ENCODE results near the gene ZNF629. TPM values are rescaled to one million over a fixed set of nuclear protein-coding genes. Genes with fewer than 3 reads are reported as not detected.

ZNF629 gene
- total RNA-seq, 1 donor from 2014 or later = 4.2 TPM

- TF ChIP-seq CTCF (IDR thresholded peaks at IDR 0.05; ENCODE audit: insufficient read depth, low read length, severe bottlenecking) = no peak
- FAIRE-seq (no peak), DNase-seq (ENCODE audit: low read depth) (no peak)
- Histone ChIP-seq H3K27me3 (ENCODE audit: control insufficient read depth, insufficient read depth, low read length) (no peaks in the 10 kb centered on the region), H3K4me3 (ENCODE audit: low read depth, low read length) (no peak overlapping the region), H3K36me3 (ENCODE audit: control insufficient read depth, insufficient read depth, low read length) (peaks cover 42% of the 10 kb centered on the region)
Measured at GRCh38 chr16:30738984-30739951, 47.7 kb downstream of the ZNF629 start.

GRCh38 chr16:30737794-30738648, 49.0 kb downstream of the ZNF629 start:
- no peak for DNase-seq (ENCODE audit: low read depth)
- Histone ChIP-seq H3K36me3 (ENCODE audit: control insufficient read depth, insufficient read depth, low read length) (peaks cover 44% of the 10 kb centered on the region), H3K4me3 (ENCODE audit: low read depth, low read length) (no peak overlapping the region), H3K27me3 (ENCODE audit: control insufficient read depth, insufficient read depth, low read length) (no peaks in the 10 kb centered on the region)
- no peak for FAIRE-seq
- TF ChIP-seq CTCF (IDR thresholded peaks at IDR 0.05; ENCODE audit: insufficient read depth, low read length, severe bottlenecking) = no peak

- peaks cover 41% of the 10 kb centered on the region for H3K36me3 ChIP-seq (ENCODE audit: control insufficient read depth, insufficient read depth, low read length)
- H3K27me3 ChIP-seq (ENCODE audit: control insufficient read depth, insufficient read depth, low read length) = no peaks in the 10 kb centered on the region
- no peak overlapping the region for H3K4me3 ChIP-seq (ENCODE audit: low read depth, low read length)
- no peak for TF ChIP-seq CTCF (IDR thresholded peaks at IDR 0.05; ENCODE audit: insufficient read depth, low read length, severe bottlenecking)
- FAIRE-seq (no peak), DNase-seq (ENCODE audit: low read depth) (no peak)
Measured at GRCh38 chr16:30736995-30737793, 49.8 kb downstream of the ZNF629 start.

- FAIRE-seq = no peak
- TF ChIP-seq CTCF (IDR thresholded peaks at IDR 0.05; ENCODE audit: insufficient read depth, low read length, severe bottlenecking) = no peak
- H3K27me3 ChIP-seq (ENCODE audit: control insufficient read depth, insufficient read depth, low read length) = no peaks in the 10 kb centered on the region
- DNase-seq (ENCODE audit: low read depth) = peak; percentile 76
- no peak overlapping the region for H3K4me3 ChIP-seq (ENCODE audit: low read depth, low read length)
- peaks cover 38% of the 10 kb centered on the region for H3K36me3 ChIP-seq (ENCODE audit: control insufficient read depth, insufficient read depth, low read length)
Measured at GRCh38 chr16:30731411-30731810, 55.6 kb downstream of the ZNF629 start.

GRCh38 chr16:30728899-30729672, 57.9 kb downstream of the ZNF629 start:
- no peak for TF ChIP-seq CTCF (IDR thresholded peaks at IDR 0.05; ENCODE audit: insufficient read depth, low read length, severe bottlenecking)
- FAIRE-seq (no peak), DNase-seq (ENCODE audit: low read depth) (no peak)
- Histone ChIP-seq H3K36me3 (ENCODE audit: control insufficient read depth, insufficient read depth, low read length) (peaks cover 31% of the 10 kb centered on the region), H3K4me3 (ENCODE audit: low read depth, low read length) (no peak overlapping the region), H3K27me3 (ENCODE audit: control insufficient read depth, insufficient read depth, low read length) (no peaks in the 10 kb centered on the region)

Measured in bronchial epithelial cell (primary cell).